BE2C (cell line): ENCODE measurements around the gene LEPR.

ENCODE experiments used
- DNase-seq: peaks from one replicate; pipeline ENCODE4 v3.0.0-alpha.2; 2020
- H3K27me3 ChIP-seq: fragments of 250-450 bp; sonication (Bioruptor Pico); 2 replicates; pipeline ENCODE4 v1.5.1; 2020; ENCODE audit warnings: mild to moderate bottlenecking
- H3K36me3 ChIP-seq: fragments of 250-450 bp; sonication (Bioruptor Pico); 2 replicates; pipeline ENCODE4 v1.5.1; 2020; ENCODE audit warnings: mild to moderate bottlenecking
- H3K4me1 ChIP-seq: fragments of 250-450 bp; sonication (Bioruptor Pico); 2 replicates; pipeline ENCODE4 v1.5.1; 2020
- H3K4me3 ChIP-seq: 2 replicates; pipeline ENCODE4 v1.5.1; 2011; ENCODE audit warnings: low read depth, low read length
- H3K9me3 ChIP-seq: fragments of 250-450 bp; sonication (Bioruptor Pico); 2 replicates; pipeline ENCODE4 v1.5.1; 2020
- TF ChIP-seq, protein P1 (sequence below): IDR thresholded peaks from 2 replicates; pipeline ENCODE4 v1.5.1; 2012; ENCODE audit warnings: mild to moderate bottlenecking, low read depth, low read length

The LEPR gene

DNA sequence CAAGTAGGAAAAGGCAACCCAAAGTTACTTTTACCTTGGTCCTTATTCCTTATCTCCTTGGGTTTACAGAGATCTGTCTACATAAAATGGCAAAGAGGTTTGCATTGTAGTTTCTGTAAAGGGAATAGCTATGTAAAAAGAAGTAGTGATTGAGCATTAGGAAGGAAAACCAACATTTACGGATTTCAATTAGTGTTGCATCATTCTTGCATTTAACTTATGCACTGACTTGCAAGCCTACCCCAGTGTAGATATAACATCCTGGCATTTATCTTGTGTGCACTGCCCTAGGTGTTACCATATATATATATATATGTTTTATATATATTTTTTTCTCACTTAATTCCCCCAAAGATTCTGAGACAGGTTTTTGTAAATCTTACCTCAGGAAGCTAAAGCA, 3.7 kb upstream of the LEPR start:
- TF ChIP-seq, protein P1, sequence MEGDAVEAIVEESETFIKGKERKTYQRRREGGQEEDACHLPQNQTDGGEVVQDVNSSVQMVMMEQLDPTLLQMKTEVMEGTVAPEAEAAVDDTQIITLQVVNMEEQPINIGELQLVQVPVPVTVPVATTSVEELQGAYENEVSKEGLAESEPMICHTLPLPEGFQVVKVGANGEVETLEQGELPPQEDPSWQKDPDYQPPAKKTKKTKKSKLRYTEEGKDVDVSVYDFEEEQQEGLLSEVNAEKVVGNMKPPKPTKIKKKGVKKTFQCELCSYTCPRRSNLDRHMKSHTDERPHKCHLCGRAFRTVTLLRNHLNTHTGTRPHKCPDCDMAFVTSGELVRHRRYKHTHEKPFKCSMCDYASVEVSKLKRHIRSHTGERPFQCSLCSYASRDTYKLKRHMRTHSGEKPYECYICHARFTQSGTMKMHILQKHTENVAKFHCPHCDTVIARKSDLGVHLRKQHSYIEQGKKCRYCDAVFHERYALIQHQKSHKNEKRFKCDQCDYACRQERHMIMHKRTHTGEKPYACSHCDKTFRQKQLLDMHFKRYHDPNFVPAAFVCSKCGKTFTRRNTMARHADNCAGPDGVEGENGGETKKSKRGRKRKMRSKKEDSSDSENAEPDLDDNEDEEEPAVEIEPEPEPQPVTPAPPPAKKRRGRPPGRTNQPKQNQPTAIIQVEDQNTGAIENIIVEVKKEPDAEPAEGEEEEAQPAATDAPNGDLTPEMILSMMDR: no peak
- H3K36me3 ChIP-seq: no peaks in the 10 kb centered on the region
- H3K9me3 ChIP-seq: no peaks in the 10 kb centered on the region
- H3K27me3 ChIP-seq: no peaks in the 10 kb centered on the region
- H3K4me3 ChIP-seq: no peak overlapping the region
- DNase-seq: no peak
- H3K4me1 ChIP-seq: no peaks in the 10 kb centered on the region

DNA sequence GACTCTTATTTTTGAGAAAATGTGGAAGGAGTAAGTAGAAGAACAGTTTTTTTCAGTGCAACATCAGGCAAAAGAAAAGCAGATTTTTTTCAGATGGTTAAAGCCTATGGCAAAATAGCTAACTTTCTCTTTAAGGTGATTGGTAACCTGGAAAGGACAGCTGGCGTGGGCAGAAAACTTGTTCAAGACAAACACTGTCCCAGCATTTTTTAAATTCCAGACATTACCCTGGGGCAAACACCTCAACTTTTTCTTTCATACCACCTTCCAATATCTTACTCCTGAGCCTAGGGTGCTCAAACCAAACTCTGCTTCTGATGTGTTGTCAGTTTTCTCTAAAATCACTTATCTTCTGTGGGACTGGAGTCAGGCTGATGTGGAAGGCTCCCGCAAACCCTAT, 2.7 kb upstream of the LEPR start:
- H3K9me3 ChIP-seq: no peaks in the 10 kb centered on the region
- TF ChIP-seq, protein P1: no peak
- H3K27me3 ChIP-seq: no peaks in the 10 kb centered on the region
- H3K4me3 ChIP-seq: no peak overlapping the region
- no peaks in the 10 kb centered on the region for H3K36me3 ChIP-seq
- no peak for DNase-seq
- no peaks in the 10 kb centered on the region for H3K4me1 ChIP-seq

DNA sequence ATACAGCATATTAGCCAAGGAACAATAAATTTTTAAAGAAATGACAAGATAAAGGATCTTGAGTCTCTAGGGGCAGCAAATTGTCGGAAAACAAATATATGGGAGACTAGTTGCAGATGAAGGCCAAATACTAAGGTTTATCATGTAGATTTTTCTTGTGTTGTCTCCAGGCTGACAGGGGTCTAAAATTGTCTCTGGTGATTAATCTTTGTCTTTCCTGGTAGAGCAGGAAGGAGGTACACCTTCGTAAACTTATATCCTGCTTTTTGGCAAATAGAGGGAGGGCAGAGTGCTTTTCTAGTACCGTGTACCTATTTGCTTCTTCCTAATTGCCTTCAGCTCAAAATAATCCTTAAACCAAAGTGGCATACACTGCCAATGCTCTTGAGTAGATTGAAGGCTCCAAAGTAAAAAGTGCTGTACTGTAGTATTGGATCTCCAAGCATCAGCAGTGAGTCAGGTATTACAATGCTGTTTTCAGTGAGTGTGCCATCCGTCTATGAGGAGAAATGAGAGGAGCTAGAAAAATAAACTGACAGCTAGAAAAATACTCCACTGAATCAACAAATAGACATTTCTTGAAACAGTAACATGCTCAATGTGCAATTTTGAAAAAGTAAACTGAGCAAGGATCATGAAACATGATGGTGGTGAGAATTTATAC, 1.8 kb upstream of the LEPR start:
- DNase-seq: no peak
- Histone ChIP-seq H3K4me3 (no peak overlapping the region), H3K4me1 (no peaks in the 10 kb centered on the region), H3K27me3 (no peaks in the 10 kb centered on the region), H3K9me3 (no peaks in the 10 kb centered on the region), H3K36me3 (no peaks in the 10 kb centered on the region)
- TF ChIP-seq, protein P1: no peak

DNA sequence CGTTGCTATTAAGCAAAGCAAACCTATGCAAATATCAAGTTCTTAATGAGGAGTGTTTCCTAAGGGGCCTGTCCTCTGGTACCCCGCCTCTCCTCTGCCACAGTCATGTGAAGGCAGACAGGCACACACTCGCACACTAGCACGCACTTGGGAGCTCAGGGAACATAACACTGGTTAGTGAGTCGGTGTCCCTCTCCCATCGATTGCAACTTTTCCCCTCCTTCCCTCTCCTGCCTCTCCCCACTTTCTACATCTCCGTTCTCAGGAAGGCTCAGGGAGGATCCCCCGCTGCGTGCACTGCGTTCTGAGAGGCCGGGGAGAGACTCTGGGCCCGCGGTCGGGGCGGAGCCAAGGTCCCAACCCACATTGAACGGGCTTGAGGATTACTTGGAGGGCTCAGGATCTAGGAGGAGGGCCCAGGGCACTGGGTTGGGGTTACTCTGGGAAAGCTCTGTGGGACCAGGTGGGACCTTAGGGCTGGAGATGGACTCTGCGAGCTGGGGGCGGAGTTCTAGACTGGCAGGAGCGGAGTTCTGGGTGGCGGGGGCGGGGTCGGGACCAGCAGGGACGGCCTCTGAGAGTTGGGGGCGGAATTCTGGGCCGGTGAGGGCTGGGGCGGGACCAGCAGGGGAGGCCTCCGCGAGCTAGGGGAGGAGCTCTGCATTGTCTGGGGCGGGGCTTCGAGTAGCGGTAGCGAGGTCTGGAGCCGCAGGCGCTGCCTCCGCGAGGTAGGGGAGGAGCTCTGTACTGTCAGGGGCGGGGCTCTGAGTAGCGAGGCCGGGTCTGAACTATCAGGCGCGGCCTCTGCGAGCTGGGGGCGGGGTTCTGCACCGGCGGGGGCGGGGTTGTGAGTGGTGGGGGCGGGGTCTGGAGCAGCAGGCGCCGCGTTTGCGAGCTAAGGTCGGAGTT, 533 bp upstream of the LEPR start:
- Histone ChIP-seq H3K9me3 (no peaks in the 10 kb centered on the region), H3K27me3 (no peaks in the 10 kb centered on the region), H3K36me3 (no peaks in the 10 kb centered on the region), H3K4me1 (no peaks in the 10 kb centered on the region), H3K4me3 (peak overlapping the region; percentile 79)
- TF ChIP-seq, protein P1: no peak
- DNase-seq: peak; percentile 95

DNA sequence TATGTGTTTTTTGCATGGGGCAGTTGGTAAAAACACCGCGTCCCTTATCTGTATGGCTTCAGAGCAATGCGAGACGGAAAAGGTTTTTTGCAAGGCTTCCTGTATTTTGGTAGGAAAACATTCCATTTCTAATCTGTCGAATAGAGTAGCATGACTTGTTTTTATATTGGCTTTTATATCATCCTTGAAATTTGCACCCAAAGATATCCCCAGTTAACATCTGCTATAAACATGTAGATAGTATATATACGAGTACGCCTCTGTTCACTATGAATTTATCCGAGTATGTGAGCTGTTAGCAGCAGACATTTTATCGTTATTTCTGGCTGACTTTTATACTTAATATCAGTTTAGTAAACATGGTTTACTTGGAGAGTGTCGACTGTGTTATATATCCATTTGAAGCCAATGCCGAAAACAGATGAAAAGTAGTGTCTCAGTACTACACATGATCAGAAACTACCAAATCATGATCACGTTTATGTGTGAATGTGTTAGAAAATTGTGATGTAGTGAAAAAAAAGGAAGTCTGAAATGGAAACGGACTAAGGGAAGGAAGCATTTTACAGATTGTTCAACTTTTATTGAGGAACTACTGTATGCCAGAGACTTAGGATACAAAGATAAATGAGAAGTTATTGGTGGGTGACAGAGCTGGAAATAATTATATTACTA, 1.0 kb downstream of the LEPR start:
- H3K4me3 ChIP-seq: peak overlapping the region; percentile 79
- H3K4me1 ChIP-seq: no peaks in the 10 kb centered on the region
- no peaks in the 10 kb centered on the region for H3K27me3 ChIP-seq
- H3K9me3 ChIP-seq: no peaks in the 10 kb centered on the region
- no peak for DNase-seq
- TF ChIP-seq, protein P1: no peak
- H3K36me3 ChIP-seq: no peaks in the 10 kb centered on the region
